Left cardiac atrium (tissue), 4 donors: ENCODE measurements around the gene TAF15. TPM values are rescaled to one million over a fixed set of nuclear protein-coding genes. Genes with fewer than 3 reads are reported as not detected.

Source experiments
- ATAC-seq, 2 donors: fragments of 200-7000 bp; cut with Tn5 transposase; one replicate each; pipeline ENCODE4 v1.9.1; 2020; ENCODE audit warnings: mild to moderate bottlenecking in 2 of 2, moderate library complexity in 2 of 2
- DNase-seq: peaks from one replicate; pipeline ENCODE4 v3.0.0-alpha.2; 2020
- intact Hi-C, 2 donors: fragments of 100-400 bp; cut with DNase I; formaldehyde crosslinking; loops; one replicate each; pipeline versions ENCODE4 v1.14.1 to v1.15.1; 2022 to 2023
- total RNA-seq, 2 donors: library from RNA; stranded (reverse); fragmentation: NEBNext Ultra II Directional; extraction: Animal tissue kit (Norgen Biotek cat#: 25700); gene quantifications; one replicate each; pipeline ENCODE4 v1.2.1, GENCODE V29; 2021
- donor health status: DM: no; HTN: yes; CAD: no.
- donor health status: DM: no; HTN: yes; CAD: no; lungs with severe emphysema.
- donor health status: DM: yes; HTN: yes; CAD: no.
- donor health status: Dilated cardiomyopathy.

Gene TAF15
- total RNA-seq, 2 donors from 2014 or later, result 97.3 to 119 TPM

DNA sequence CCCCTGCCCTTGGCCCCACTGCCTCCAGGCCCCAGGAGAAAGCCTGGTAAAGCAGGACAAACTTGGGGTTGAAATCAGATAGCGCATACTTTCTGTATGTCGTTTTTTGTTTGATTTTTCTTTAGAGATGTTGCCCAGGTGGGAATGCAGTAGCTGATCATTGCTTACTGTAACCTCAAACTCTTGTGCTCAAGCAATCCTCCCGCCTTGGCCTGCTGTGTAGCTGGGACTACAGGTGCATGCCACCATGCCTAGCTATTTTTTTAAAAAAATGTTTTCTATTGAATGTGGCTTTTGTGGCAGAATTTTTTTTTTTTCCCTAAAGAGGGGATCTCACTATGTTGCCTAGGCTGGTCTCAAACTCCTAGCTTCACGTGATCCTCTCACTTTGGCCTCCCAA lies 82.0 kb downstream of the TAF15 start:
- intact Hi-C loops, result no loop called here
- no peak for ATAC-seq
- DNase-seq, result no peak

GRCh38 chr17:35892091-35893035 lies 83.1 kb downstream of the TAF15 start:
- DNase-seq (no peak), ATAC-seq (no peak)
- intact Hi-C loops, result no loop called here

DNA sequence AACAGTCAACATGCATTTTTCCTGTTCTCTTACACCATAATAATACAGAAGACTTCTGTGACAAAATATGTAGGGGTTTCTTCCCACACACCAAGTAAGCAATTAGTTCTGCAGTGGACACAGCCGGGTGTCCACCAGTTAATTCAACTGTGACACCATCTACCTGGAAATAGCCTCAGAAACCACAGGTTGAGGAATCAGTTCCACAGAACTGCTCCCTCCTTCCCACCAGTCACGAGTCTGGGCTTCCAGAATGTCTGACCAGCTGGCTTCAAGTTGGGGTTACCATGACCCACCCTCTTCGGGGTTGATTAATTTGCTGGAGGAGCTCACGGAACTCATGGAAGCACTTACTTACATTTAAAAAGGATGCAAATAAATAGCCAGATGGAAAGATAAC lies 84.5 kb downstream of the TAF15 start:
- no peak for ATAC-seq
- intact Hi-C loops, result no loop called here

GRCh38 chr17:35894206-35894605 lies 84.9 kb downstream of the TAF15 start:
- DNase-seq, result no peak
- intact Hi-C loops, result no loop called here
- no peak for ATAC-seq

More for the DNA sequence above, 84.5 kb downstream of the TAF15 start:
- DNase-seq, result no peak

GRCh38 chr17:35895636-35896587 lies 86.6 kb downstream of the TAF15 start:
- ATAC-seq (peak; percentile 41 to 43), DNase-seq (no peak)
- intact Hi-C loops, result no loop called here

Other genes starting within 250 kb of the TAF15 start
- not detected for gene SLFN14, start 248.7 kb upstream of the TAF15 start, total RNA-seq
- gene PEX12, start 230.9 kb upstream of the TAF15 start, total RNA-seq, result 1 to 10 TPM; 6.3 to 6.5 TPM
- 100 to 1,000 TPM; 132 to 152 TPM for gene AP2B1, start 222.2 kb upstream of the TAF15 start, total RNA-seq
- gene RASL10B, start 77.8 kb upstream of the TAF15 start, total RNA-seq, result 10 to 100 TPM; 23.9 to 24.7 TPM
- gene GAS2L2, start 56.2 kb upstream of the TAF15 start, total RNA-seq, result 1 to 10 TPM in 1 of 2 donors, under 1 TPM in 1; 0.47 to 1.1 TPM
- gene C17orf50, start 48.6 kb upstream of the TAF15 start, total RNA-seq, result not detected
- gene MMP28, start 13.8 kb upstream of the TAF15 start, total RNA-seq, result 10 to 100 TPM in 1 of 2 donors, 1 to 10 TPM in 1; 5.0 to 10.3 TPM
- not detected for gene HEATR9, start 59.4 kb downstream of the TAF15 start, total RNA-seq
- 1 to 10 TPM; 1.7 to 8.6 TPM for gene CCL5, start 70.9 kb downstream of the TAF15 start, total RNA-seq
- not detected for gene RDM1, start 121.3 kb downstream of the TAF15 start, total RNA-seq
- not detected for gene LYZL6, start 134.2 kb downstream of the TAF15 start, total RNA-seq
- under 1 TPM in 1 of 2 donors, not detected in 1; 0.27 TPM for gene CCL16, start 172.0 kb downstream of the TAF15 start, total RNA-seq
- 10 to 100 TPM in 1 of 2 donors, 1 to 10 TPM in 1; 7.2 to 47.7 TPM for gene CCL14, start 177.2 kb downstream of the TAF15 start, total RNA-seq
- gene CCL15, start 192.1 kb downstream of the TAF15 start, total RNA-seq, result not detected
- 1 to 10 TPM in 1 of 2 donors, not detected in 1; 1.8 TPM for gene CCL23, start 208.5 kb downstream of the TAF15 start, total RNA-seq